GM23338 (cell line): Measurements from ENCODE around the gene TMEM204. TPM values are rescaled to one million over a fixed set of nuclear protein-coding genes. Genes with fewer than 3 reads are reported as not detected.

Experiments used
- ATAC-seq: fragments of 200-7000 bp; cut with Tn5 transposase; 3 replicates; pipeline ENCODE4 v1.9.1; 2020
- DNase-seq: peaks from one replicate; pipeline ENCODE4 v3.0.0-alpha.2; 2015; ENCODE audit warnings: low spot score
- H2AFZ ChIP-seq: fragments of 200-600 bp; sonication (generic); 2 replicates; pipeline ENCODE4 v1.8.0; 2016; ENCODE audit warnings: antibody characterized with exemption, mild to moderate bottlenecking, moderate library complexity
- H3F3A ChIP-seq: fragments of 200-600 bp; sonication (generic); replicated peaks from 2 replicates; pipeline ENCODE4 v1.8.0; 2017; ENCODE audit warnings: antibody characterized with exemption, mixed run types, low read depth
- H3K27ac ChIP-seq: fragments of 200-600 bp; sonication (generic); 2 replicates; pipeline ENCODE4 v1.6.1; 2016; ENCODE audit warnings: low read depth
- H3K27me3 ChIP-seq: fragments of 200-600 bp; sonication (generic); 2 replicates; pipeline ENCODE4 v1.8.0; 2016; ENCODE audit warnings: mild to moderate bottlenecking, mixed run types, moderate library complexity; ENCODE audit not compliant: insufficient read depth
- H3K36me3 ChIP-seq: fragments of 200-600 bp; sonication (generic); 2 replicates; pipeline ENCODE4 v1.8.0; 2016; ENCODE audit warnings: mild to moderate bottlenecking; ENCODE audit not compliant: insufficient read depth
- H3K4me1 ChIP-seq: fragments of 200-600 bp; sonication (generic); 2 replicates; pipeline ENCODE4 v1.8.0; 2016; ENCODE audit warnings: mild to moderate bottlenecking, moderate library complexity; ENCODE audit not compliant: insufficient read depth
- H3K4me2 ChIP-seq: fragments of 200-600 bp; sonication (generic); 2 replicates; pipeline ENCODE4 v1.7.1; 2017; ENCODE audit warnings: mixed run types
- H3K4me3 ChIP-seq: fragments of 200-600 bp; sonication (generic); 2 replicates; pipeline ENCODE4 v1.6.1; 2016; ENCODE audit warnings: mixed run types
- H3K79me2 ChIP-seq: fragments of 200-600 bp; sonication (generic); replicated peaks from 2 replicates; pipeline ENCODE4 v1.8.0; 2017; ENCODE audit warnings: mild to moderate bottlenecking; ENCODE audit not compliant: insufficient read depth
- H3K9me2 ChIP-seq: fragments of 200-600 bp; sonication (generic); 2 replicates; pipeline ENCODE4 v1.8.0; 2017; ENCODE audit not compliant: insufficient read depth
- H4K20me1 ChIP-seq: fragments of 200-600 bp; sonication (generic); replicated peaks from 2 replicates; pipeline ENCODE4 v1.8.0; 2017; ENCODE audit warnings: mild to moderate bottlenecking; ENCODE audit not compliant: insufficient read depth
- H3K27ac Mint-ChIP-seq: 2 replicates; pipeline ENCODE4 v1.8.0; 2020; ENCODE audit warnings: inconsistent platforms, mild to moderate bottlenecking, moderate library complexity, mixed read lengths
- H3K27me3 Mint-ChIP-seq: 3 replicates; pipeline ENCODE4 v1.8.0; 2022; ENCODE audit warnings: low read depth, mild to moderate bottlenecking, moderate library complexity, mixed read lengths, inconsistent platforms; ENCODE audit not compliant: insufficient read depth, poor library complexity
- H3K36me3 Mint-ChIP-seq: 3 replicates; pipeline ENCODE4 v1.8.0; 2021; ENCODE audit warnings: low read depth, mild to moderate bottlenecking, inconsistent platforms, moderate library complexity, mixed read lengths
- H3K4me1 Mint-ChIP-seq: 3 replicates; pipeline ENCODE4 v1.8.0; 2020; ENCODE audit warnings: mild to moderate bottlenecking, inconsistent platforms, mixed read lengths
- H3K4me3 Mint-ChIP-seq: 3 replicates; pipeline ENCODE4 v1.8.0; 2021; ENCODE audit warnings: moderate library complexity, mild to moderate bottlenecking, inconsistent platforms, mixed read lengths
- H3K9me3 Mint-ChIP-seq: 3 replicates; pipeline ENCODE4 v1.8.0; 2020; ENCODE audit warnings: moderate library complexity, mild to moderate bottlenecking, inconsistent platforms, mixed read lengths
- CTCF ChIP-seq, 2 experiments: fragments of 200-600 bp in 1 of 2; sonication (generic) in 1 of 2; conservative IDR thresholded peaks; 2 replicates each; pipeline versions ENCODE4 v1.5.1 to v1.6.1; 2016 to 2017; ENCODE audit warnings: antibody characterized with exemption in 2 of 2, low read depth in 2 of 2, mild to moderate bottlenecking in 2 of 2, moderate library complexity in 1 of 2
- EZH2 ChIP-seq: fragments of 200-600 bp; sonication (generic); IDR thresholded peaks from one replicate; pipeline ENCODE4 v1.8.0; 2017; ENCODE audit warnings: antibody characterized with exemption, mild to moderate bottlenecking, low read depth; ENCODE audit not compliant: unreplicated experiment
- EZH2phosphoT487 ChIP-seq: fragments of 200-600 bp; sonication (generic); IDR thresholded peaks from one replicate; pipeline ENCODE4 v1.8.1; 2018; ENCODE audit warnings: antibody characterized with exemption; ENCODE audit not compliant: unreplicated experiment
- JUNB ChIP-seq: IDR thresholded peaks from one replicate; pipeline ENCODE4 v1.6.1; 2016; ENCODE audit warnings: antibody characterized with exemption; ENCODE audit not compliant: unreplicated experiment
- NANOG ChIP-seq: IDR thresholded peaks from 2 replicates; pipeline ENCODE4 v1.6.1; 2016; ENCODE audit warnings: antibody characterized with exemption, borderline replicate concordance
- ZNF331 ChIP-seq: fragments of 250-450 bp; sonication (Bioruptor Pico); IDR thresholded peaks from 2 replicates; pipeline ENCODE4 v1.5.0; 2020; ENCODE audit warnings: low read depth, mild to moderate bottlenecking, moderate library complexity
- polyA plus RNA-seq: library from polyadenylated mRNA; unstranded; fragments of >200 nt; fragmentation: Nextera tagmentation; extraction: Ambion mirVana; gene quantifications from 2 replicates; pipeline ENCODE4 v1.2.1, GENCODE V29; 2016
- total RNA-seq: library from RNA; depleted of rRNA; stranded (reverse); fragments of >200 nt; shearing (Covaris generic); gene quantifications from 2 replicates; pipeline ENCODE4 v1.2.3, GENCODE V29; 2014
- TF ChIP-seq, protein P1 (sequence below): IDR thresholded peaks from one replicate; pipeline ENCODE4 v1.6.1; 2018; ENCODE audit warnings: antibody characterized with exemption; ENCODE audit not compliant: unreplicated experiment
- TF ChIP-seq, protein P2 (sequence below): IDR thresholded peaks from 2 replicates; pipeline ENCODE4 v1.6.1; 2016; ENCODE audit warnings: antibody characterized with exemption

The TMEM204 gene
- total and polyA plus RNA-seq, 2 experiments from 2014 or later, result 0.14 to 0.21 TPM

GRCh38 chr16:1525871-1526607 lies 7.4 kb upstream of the TMEM204 start (continued):
- no peak for TF ChIP-seq EZH2phosphoT487
- TF ChIP-seq, protein P1, sequence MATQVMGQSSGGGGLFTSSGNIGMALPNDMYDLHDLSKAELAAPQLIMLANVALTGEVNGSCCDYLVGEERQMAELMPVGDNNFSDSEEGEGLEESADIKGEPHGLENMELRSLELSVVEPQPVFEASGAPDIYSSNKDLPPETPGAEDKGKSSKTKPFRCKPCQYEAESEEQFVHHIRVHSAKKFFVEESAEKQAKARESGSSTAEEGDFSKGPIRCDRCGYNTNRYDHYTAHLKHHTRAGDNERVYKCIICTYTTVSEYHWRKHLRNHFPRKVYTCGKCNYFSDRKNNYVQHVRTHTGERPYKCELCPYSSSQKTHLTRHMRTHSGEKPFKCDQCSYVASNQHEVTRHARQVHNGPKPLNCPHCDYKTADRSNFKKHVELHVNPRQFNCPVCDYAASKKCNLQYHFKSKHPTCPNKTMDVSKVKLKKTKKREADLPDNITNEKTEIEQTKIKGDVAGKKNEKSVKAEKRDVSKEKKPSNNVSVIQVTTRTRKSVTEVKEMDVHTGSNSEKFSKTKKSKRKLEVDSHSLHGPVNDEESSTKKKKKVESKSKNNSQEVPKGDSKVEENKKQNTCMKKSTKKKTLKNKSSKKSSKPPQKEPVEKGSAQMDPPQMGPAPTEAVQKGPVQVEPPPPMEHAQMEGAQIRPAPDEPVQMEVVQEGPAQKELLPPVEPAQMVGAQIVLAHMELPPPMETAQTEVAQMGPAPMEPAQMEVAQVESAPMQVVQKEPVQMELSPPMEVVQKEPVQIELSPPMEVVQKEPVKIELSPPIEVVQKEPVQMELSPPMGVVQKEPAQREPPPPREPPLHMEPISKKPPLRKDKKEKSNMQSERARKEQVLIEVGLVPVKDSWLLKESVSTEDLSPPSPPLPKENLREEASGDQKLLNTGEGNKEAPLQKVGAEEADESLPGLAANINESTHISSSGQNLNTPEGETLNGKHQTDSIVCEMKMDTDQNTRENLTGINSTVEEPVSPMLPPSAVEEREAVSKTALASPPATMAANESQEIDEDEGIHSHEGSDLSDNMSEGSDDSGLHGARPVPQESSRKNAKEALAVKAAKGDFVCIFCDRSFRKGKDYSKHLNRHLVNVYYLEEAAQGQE, result no peak
- no peak for TF ChIP-seq NANOG
- TF ChIP-seq CTCF (conservative IDR thresholded peaks at IDR 0.05; ENCODE audit: low read depth in 2 of 2), result no peak
- TF ChIP-seq JUNB, result no peak
- TF ChIP-seq, protein P2, sequence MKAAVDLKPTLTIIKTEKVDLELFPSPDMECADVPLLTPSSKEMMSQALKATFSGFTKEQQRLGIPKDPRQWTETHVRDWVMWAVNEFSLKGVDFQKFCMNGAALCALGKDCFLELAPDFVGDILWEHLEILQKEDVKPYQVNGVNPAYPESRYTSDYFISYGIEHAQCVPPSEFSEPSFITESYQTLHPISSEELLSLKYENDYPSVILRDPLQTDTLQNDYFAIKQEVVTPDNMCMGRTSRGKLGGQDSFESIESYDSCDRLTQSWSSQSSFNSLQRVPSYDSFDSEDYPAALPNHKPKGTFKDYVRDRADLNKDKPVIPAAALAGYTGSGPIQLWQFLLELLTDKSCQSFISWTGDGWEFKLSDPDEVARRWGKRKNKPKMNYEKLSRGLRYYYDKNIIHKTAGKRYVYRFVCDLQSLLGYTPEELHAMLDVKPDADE, result no peak
- no peak for TF ChIP-seq ZNF331

GRCh38 chr16:1526608-1527555 lies 6.6 kb upstream of the TMEM204 start:
- Histone ChIP-seq H3K4me1 (no peaks in the 10 kb centered on the region), H3K79me2 (no peaks in the 10 kb centered on the region), H3K27me3 (no peaks in the 10 kb centered on the region), H3K27ac (no peak overlapping the region), H3F3A (no peaks in the 10 kb centered on the region), H3K4me3 (no peak overlapping the region), H3K9me2 (no peaks in the 10 kb centered on the region), H2AFZ (no peak overlapping the region), H4K20me1 (no peaks in the 10 kb centered on the region), H3K4me2 (no peak overlapping the region), H3K36me3 (no peaks in the 10 kb centered on the region)
- DNase-seq (no peak), ATAC-seq (no peak)
- H3K27ac Mint-ChIP-seq, result no peak overlapping the region
- H3K4me1 Mint-ChIP-seq, result peaks cover 2% of the 10 kb centered on the region; the same call in 1 of the 3 replicates
- peaks cover 6% of the 10 kb centered on the region for H3K27me3 Mint-ChIP-seq
- TF ChIP-seq EZH2 (no peak), NANOG (no peak)
- peaks cover 9% of the 10 kb centered on the region; the same call in 1 of the 3 replicates for H3K36me3 Mint-ChIP-seq
- H3K9me3 Mint-ChIP-seq, result no peaks in the 10 kb centered on the region
- no peak overlapping the region for H3K4me3 Mint-ChIP-seq
